Urinary bladder (tissue), 4 donors: ENCODE data around the gene ZNF823. TPM values are rescaled to one million over a fixed set of nuclear protein-coding genes. Genes with fewer than 3 reads are reported as not detected.

Experiments
- DNase-seq: peaks from one replicate; pipeline ENCODE4 v3.0.0-alpha.2; 2015; ENCODE audit errors: extremely low spot score
- H3K27ac ChIP-seq: one replicate; pipeline ENCODE4 v1.5.1; 2013; ENCODE audit warnings: low read depth, mild to moderate bottlenecking, moderate library complexity
- H3K36me3 ChIP-seq: one replicate; pipeline ENCODE4 v1.6.1; 2013; ENCODE audit warnings: mild to moderate bottlenecking, moderate library complexity; ENCODE audit not compliant: insufficient read depth
- H3K4me1 ChIP-seq: one replicate; pipeline ENCODE4 v1.6.1; 2013; ENCODE audit warnings: mild to moderate bottlenecking, moderate library complexity; ENCODE audit not compliant: insufficient read depth
- H3K4me3 ChIP-seq: one replicate; pipeline ENCODE4 v1.5.1; 2013; ENCODE audit warnings: low read depth, low read length
- WGBS: extraction: QIAGEN DNeasy Blood & Tissue Kit; methylation state at CpG from one replicate; pipeline ENCODE4 v1.1.7; 2013; 5-methylcytosine and 5-hydroxymethylcytosine counted together
- polyA plus RNA-seq: library from polyadenylated mRNA; stranded (reverse); fragments of 200-250 nt; gene quantifications from one replicate; pipeline ENCODE4 v1.2.3, GENCODE V29; 2013
- total RNA-seq: library from RNA; depleted of rRNA; stranded (reverse); fragments of >200 nt; gene quantifications from one replicate; pipeline ENCODE4 v1.2.3, GENCODE V29; 2014
- donor health status: healthy with polysubstance abuse.
- donor health status: healthy.

The ZNF823 gene
- total and polyA plus RNA-seq, 2 donors, result 3.5 to 35.1 TPM

GRCh38 chr19:11710313-11710712, 28.4 kb downstream of the ZNF823 start:
- 76% methylated on average over 10 of the region's 10 CpGs for WGBS
- DNase-seq, result no peak
- Histone ChIP-seq H3K4me1 (no peaks in the 10 kb centered on the region), H3K4me3 (no peak overlapping the region), H3K27ac (no peak overlapping the region), H3K36me3 (no peaks in the 10 kb centered on the region)

DNA sequence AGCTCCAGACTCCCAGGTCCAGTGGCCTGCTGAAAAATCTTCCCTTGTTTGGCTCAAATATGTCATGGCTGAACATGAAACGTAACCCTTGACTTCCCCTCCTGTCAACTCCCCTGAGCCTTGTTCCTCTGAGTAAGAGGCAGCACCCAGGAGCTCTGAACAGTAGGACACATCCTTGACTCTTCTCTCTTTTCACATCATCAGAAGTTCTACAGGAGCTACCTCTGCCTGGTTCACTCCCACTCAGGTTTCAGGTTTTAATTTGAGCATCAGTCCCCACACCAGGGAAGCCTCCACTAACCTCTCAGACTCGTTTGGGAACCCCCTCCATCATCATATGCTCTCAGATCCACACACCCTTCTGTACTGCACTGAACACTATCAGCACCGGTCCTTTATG, 30.3 kb downstream of the ZNF823 start:
- H3K4me1 ChIP-seq, result no peaks in the 10 kb centered on the region
- H3K4me3 ChIP-seq, result no peak overlapping the region
- WGBS, result 70% methylated on average over 3 of the region's 3 CpGs
- no peak overlapping the region for H3K27ac ChIP-seq
- no peak for DNase-seq
- H3K36me3 ChIP-seq, result no peaks in the 10 kb centered on the region

DNA sequence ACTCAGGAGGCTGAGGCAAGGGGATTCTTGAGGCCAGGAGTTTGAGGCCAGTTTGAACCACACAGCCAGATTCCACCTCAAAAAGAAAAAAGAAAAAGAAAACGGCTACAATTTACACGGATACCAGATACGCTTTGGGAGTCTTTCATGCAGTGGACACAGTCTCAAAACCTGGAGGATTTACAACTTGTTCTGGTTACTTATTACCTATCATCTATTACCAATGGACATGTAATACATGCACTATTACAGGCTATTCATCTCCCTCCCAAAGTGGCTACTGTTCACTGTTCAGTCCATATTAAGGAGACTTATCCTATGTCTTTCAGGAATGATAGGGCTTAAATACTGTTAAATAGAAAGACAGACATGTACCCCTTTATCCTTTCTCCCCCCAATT, 33.3 kb downstream of the ZNF823 start:
- no peak overlapping the region for H3K27ac ChIP-seq
- H3K4me3 ChIP-seq, result no peak overlapping the region
- no peaks in the 10 kb centered on the region for H3K4me1 ChIP-seq
- DNase-seq, result no peak
- WGBS, result 83% methylated on average over 3 of the region's 3 CpGs
- H3K36me3 ChIP-seq, result no peaks in the 10 kb centered on the region

DNA sequence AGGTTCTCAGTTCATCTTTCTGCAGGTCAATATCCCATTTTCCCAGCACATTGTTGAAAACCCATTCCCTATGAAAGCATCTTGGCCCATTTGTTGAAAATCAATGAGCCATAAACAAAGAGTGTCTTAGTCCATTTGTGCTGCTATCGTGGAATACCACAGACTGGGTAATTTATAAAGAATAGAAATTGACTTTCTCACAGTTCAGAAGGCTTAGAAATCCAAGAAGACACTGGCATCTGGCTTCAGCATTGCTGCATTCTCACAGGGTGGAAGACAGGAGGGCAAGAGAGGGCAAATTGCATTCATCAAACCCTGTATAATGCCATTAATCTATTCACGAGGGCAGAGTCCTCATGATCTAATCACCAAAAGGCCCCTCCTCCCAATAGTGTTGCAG, 34.1 kb downstream of the ZNF823 start:
- Histone ChIP-seq H3K4me3 (no peak overlapping the region), H3K4me1 (no peaks in the 10 kb centered on the region), H3K36me3 (no peaks in the 10 kb centered on the region), H3K27ac (no peak overlapping the region)
- 63% methylated on average over 2 of the region's 2 CpGs for WGBS
- DNase-seq, result no peak

GRCh38 chr19:11699931-11700794, 38.6 kb downstream of the ZNF823 start:
- Histone ChIP-seq H3K4me1 (no peaks in the 10 kb centered on the region), H3K27ac (no peak overlapping the region), H3K36me3 (no peaks in the 10 kb centered on the region), H3K4me3 (no peak overlapping the region)
- no peak for DNase-seq
- 67% methylated on average over 6 of the region's 6 CpGs for WGBS

DNA sequence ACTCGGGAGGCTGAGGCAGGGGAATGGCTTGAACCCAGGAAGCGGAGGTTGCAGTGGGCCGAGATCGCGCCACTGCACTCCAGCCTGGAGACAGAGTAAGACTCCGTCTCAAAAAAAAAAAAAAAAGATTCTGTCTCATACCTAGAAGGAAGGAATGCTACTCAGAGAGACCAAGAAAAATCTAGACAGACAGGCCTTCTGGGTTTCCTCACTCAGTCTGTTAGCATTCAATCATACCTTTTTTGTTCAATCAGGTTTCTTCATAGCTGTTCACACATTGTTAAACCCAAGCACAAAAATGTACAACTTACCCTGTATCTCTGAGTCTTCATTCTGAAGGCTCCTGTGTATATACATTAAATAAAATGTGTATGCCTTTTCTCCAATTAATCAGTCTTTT, 40.5 kb downstream of the ZNF823 start:
- DNase-seq, result no peak
- Histone ChIP-seq H3K4me1 (no peaks in the 10 kb centered on the region), H3K27ac (no peak overlapping the region), H3K36me3 (no peaks in the 10 kb centered on the region), H3K4me3 (no peak overlapping the region)
- WGBS, result 94% methylated on average over 6 of the region's 6 CpGs

DNA sequence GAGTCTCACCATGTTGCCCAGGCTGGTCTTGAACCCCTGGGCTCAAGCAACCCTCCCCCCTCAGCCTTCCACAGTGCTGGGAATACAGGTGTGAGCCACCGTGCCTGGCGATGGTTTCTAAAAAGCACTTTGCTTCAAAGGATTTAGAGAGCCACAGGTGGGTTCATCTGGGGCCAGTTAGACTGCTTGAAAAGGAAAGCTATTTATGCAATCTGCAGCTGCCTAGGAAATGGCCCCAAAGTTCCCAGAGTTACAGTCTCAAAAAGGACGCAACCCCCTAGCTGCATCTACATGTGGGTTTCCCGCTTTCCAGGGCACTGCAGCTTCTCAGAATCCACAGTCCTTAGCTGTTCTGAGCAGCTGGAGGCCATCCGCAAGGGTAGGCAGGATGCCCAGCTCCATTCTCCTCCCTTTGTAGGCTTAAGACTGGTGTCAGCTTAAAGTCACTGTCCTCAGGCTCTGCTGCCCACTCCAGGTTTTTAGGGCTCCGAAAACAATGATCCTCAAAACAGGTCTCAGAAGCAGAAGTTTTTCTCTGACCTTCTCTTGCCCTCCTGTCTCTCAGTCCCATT, 41.4 kb downstream of the ZNF823 start:
- Histone ChIP-seq H3K4me3 (no peak overlapping the region), H3K27ac (no peak overlapping the region), H3K36me3 (no peaks in the 10 kb centered on the region), H3K4me1 (no peaks in the 10 kb centered on the region)
- DNase-seq, result no peak
- 70% methylated on average over 6 of the region's 6 CpGs for WGBS

GRCh38 chr19:11694533-11695439, 44.0 kb downstream of the ZNF823 start:
- Histone ChIP-seq H3K4me3 (peak overlapping the region; percentile 55), H3K4me1 (no peaks in the 10 kb centered on the region), H3K36me3 (no peaks in the 10 kb centered on the region), H3K27ac (no peak overlapping the region)
- DNase-seq, result peak; percentile 91
- 3% methylated on average over 61 of the region's 61 CpGs for WGBS

DNA sequence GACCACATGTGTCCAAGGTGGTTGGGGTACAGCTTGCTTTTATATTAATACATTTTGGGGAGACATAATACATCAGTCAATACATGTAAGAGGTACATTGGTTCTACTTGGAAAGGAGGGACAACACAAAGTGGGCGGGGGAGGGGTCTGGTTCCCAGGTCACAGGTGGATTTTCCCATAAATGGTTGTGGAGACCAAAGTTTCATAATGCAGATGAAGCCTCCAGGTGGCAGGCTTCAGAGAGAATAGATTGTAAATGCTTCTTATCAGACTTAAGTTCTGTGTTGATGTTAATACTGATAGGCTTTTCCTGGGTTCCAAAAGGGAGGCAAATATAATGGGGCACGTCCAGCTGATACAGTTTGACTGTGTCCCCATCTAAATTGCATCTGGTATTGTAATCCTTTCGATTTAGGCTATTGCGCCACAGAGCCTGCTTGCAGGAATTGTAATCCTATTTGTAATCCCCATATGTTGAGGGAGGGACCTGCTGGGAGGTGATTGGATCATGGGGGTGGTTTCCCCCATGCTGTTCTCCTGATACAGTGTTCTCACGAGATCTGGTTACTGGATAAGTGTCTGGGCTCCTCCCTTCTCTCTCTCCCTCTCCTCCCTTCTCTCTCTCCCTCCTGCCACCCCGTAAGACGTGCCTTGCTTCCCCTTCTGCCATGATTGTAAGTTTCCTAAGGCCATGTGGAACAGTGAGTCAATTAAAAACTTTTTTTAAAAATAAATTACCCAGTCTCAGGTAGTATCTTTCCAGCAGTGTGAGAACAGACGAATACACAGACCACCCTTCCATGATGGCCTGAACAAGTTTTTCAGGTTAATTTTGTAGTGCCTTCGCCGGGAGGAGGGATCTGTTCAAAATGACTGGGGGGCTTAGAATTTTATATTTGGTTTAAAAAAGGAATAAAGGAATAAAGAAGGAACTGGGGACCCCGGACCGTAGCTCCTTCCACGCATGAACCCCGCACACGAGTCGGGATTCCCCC, 44.9 kb downstream of the ZNF823 start:
- WGBS, result 16% methylated on average over 16 of the region's 16 CpGs
- no peak overlapping the region for H3K27ac ChIP-seq
- no peaks in the 10 kb centered on the region for H3K36me3 ChIP-seq
- peak overlapping the region; percentile 55 for H3K4me3 ChIP-seq
- H3K4me1 ChIP-seq, result no peaks in the 10 kb centered on the region
- DNase-seq, result no peak

DNA sequence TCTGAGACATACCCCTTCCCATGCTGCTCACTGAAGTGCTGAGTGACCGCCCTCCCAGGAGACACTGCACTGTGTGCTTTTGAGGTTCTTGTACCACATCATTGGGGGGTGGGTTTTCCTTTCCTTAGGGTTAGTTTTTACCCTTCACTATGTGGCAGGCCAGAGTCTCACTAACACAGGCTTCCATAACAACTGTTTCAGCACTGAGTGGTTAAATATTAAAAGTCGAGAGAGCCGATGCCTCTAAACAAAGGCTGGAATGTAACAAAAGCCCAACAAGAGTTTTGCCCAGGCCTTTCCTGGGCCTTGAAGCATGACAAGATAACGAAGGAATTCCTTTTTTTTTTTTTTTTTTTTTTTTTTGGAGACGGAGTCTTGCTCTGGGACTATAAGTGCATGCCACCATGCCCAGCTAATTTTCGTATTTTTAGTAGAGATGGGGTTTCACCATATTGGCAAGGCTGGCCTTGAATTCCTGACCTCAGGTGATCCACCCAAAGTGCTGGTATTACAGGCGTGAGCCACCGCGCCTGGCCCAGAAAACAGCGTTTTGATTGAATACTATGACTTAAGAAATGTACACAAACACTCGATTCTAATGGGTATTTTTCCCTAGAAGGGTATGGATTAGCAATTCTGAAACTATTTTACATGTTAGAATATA, 46.5 kb downstream of the ZNF823 start:
- no peaks in the 10 kb centered on the region for H3K4me1 ChIP-seq
- no peaks in the 10 kb centered on the region for H3K36me3 ChIP-seq
- no peak overlapping the region for H3K27ac ChIP-seq
- WGBS, result 74% methylated on average over 11 of the region's 11 CpGs
- no peak for DNase-seq
- no peak overlapping the region for H3K4me3 ChIP-seq

DNA sequence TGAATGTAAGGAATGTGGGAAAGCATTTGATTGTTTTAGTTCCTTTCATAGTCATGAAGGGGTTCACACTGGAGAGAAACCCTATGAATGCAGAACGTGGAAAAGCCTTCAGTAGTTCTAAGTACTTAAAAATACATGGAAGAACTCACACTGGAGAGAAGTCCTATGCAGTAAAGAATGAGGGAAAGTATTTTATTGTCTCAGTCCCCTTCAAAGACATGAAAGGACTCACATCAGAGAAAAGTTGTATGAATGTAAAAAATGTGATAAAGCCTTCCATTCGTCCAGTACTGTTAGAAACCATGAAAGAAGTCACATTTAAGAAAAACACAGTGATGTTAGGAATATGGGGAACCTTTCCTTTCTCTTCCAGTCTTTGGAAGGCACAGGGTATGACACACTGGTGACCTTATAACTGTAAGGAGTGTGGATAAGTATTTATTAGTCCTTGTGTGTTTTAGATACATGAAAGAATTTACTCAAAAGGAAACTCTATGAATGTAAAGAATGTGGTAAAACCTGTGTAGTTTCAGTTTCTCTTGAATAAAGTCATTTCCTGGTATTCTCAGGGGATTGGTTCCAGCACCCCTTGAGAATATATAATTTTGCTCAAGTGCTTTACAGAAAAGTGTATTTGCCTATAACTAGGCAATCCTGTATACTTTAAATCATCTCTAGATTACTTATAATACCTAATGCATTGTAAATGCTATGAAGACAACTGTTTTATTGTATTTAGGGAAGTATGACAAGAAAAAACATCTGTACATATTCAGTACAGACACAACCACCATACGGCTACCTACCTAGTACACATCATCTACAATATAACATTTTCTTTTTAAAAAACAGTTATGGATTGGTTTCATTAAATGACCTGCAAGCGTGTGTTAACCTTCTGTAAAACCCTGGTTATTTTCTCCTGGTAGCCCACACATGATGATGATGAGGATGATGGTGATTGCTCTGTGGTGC, 52.8 kb downstream of the ZNF823 start:
- Histone ChIP-seq H3K4me1 (no peaks in the 10 kb centered on the region), H3K36me3 (no peaks in the 10 kb centered on the region), H3K4me3 (no peak overlapping the region), H3K27ac (no peak overlapping the region)
- WGBS, result 94% methylated on average over 4 of the region's 4 CpGs
- no peak for DNase-seq
